Measurements from ENCODE around the gene CENPQ.

The CENPQ gene

GRCh38 chr6:49541210-49541724 is 78.1 kb downstream of the CENPQ start:
- DNase-seq (ENCODE audit: low read depth in 2 of 2), result no peak

DNA sequence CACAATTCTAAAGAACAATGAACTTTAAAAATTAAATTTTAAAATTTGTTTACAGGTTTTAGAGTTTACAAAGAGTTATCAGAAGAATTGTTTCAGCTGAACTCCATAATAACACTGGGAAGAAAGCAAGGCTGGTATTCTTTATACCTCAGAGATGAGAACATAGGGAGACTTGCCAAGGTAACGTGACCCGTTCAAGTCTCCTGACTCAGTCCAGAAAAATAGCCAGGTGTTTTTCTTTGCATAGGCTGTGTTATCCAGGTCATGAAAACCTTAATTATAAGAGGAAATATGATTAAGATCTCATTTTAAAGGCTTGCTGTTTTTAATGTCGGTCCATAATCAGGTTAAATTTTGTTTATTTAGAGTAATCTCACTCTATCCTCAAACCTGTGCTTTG is 78.8 kb downstream of the CENPQ start:
- DNase-seq (ENCODE audit: low read depth in 2 of 2), result no peak

Data from stimulated activated CD8-positive, alpha-beta memory T cell treated with anti-CD3 and anti-CD28 coated beads, Interleukin-7, amount 100 ng/mL, for 4 hours (primary cell).